Measurements from ENCODE around the gene LAMTOR2.

LAMTOR2 gene

DNA sequence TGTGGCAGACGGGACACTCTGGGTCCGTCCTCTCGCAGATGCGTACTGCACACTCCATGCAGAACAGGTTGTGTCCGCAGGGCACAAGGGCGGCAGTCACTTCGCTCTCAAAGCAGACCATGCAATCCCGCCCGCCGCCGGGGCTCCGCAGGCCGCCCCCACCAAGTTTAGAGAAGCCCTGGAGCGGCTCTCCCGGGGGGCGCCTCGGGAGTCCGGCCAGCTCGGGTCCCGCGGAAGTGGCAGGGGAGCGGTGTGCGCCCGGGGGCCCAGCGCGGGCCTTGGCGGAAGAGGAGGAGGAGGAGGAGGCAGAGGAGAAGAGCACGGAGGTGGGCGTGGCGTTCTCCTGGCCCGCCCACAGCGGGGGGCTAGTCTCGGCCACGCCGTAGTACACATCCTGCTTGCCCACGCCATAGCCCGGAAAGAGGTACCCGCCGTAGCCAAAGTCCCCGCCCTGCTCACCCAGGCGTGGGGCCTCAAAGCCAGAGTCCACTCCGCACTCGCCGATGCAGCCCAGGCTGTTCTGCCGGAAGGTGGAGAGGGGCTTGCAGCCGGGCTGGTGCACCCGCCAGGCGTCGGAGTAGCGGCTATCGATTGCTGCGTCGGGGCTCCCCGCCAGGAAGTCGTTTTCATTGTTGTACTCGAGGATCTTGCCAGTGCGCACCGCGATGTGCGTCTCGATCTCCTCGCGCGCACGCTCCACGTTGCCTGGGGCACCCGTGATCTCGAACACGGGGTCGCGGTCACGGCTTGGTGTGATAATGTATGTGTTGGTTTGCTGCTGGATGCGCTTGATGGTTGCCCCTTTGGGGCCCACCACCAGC, 22.2 kb downstream of the LAMTOR2 start:
- peaks cover 20% of the 10 kb centered on the region for H3K4me1 ChIP-seq (ENCODE audit: control insufficient read depth, insufficient read depth, low read length)
- peaks cover 0 to 2% of the 10 kb centered on the region in 2 donors for H3K27me3 ChIP-seq (ENCODE audit: control insufficient read depth in 1 of 2, insufficient read depth in 2 of 2, low read length in 2 of 2)
- H3K4me3 ChIP-seq (ENCODE audit: low read length in 2 of 2) = peak overlapping the region; percentile 68 to 75
- H3K36me3 ChIP-seq (ENCODE audit: control insufficient read depth in 2 of 2, insufficient read depth in 2 of 2, low read length in 2 of 2) = no peaks in the 10 kb centered on the region
- no peaks in the 10 kb centered on the region for H3K9me3 ChIP-seq (ENCODE audit: control insufficient read depth in 2 of 2, low read length in 2 of 2)
- peak overlapping the region; percentile 41 for H3K27ac ChIP-seq (ENCODE audit: low read length)
- peak overlapping the region; percentile 36 to 39 for H3K9ac ChIP-seq (ENCODE audit: low read length in 2 of 2)

DNA sequence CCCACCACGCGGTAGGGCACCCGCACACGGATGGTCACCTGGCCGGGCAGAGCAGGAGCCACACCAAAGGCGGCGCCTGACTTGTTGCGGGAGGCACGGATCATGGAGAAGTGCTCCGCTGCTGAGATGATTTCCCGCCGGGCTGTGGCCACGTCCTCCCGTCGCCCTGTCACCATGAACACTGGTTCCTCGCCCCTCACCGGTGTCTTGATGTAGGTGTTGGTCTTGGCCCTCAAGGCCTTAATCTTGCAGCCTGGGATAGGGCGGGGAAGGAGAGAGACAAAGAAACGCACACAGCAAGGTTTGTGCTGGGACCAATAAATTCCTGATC, 22.8 kb downstream of the LAMTOR2 start:
- H3K27ac ChIP-seq (ENCODE audit: low read length) = no peak overlapping the region
- H3K4me3 ChIP-seq (ENCODE audit: low read length in 2 of 2) = peak overlapping the region; percentile 68 to 75
- peaks cover 20% of the 10 kb centered on the region for H3K4me1 ChIP-seq (ENCODE audit: control insufficient read depth, insufficient read depth, low read length)
- no peaks in the 10 kb centered on the region for H3K9me3 ChIP-seq (ENCODE audit: control insufficient read depth in 2 of 2, low read length in 2 of 2)
- no peaks in the 10 kb centered on the region for H3K36me3 ChIP-seq (ENCODE audit: control insufficient read depth in 2 of 2, insufficient read depth in 2 of 2, low read length in 2 of 2)
- H3K27me3 ChIP-seq (ENCODE audit: control insufficient read depth in 1 of 2, insufficient read depth in 2 of 2, low read length in 2 of 2) = peaks cover 0 to under 1% of the 10 kb centered on the region in 2 donors
- peak overlapping the region in 1 of 2 donors; percentile 39 for H3K9ac ChIP-seq (ENCODE audit: low read length in 2 of 2)

DNA sequence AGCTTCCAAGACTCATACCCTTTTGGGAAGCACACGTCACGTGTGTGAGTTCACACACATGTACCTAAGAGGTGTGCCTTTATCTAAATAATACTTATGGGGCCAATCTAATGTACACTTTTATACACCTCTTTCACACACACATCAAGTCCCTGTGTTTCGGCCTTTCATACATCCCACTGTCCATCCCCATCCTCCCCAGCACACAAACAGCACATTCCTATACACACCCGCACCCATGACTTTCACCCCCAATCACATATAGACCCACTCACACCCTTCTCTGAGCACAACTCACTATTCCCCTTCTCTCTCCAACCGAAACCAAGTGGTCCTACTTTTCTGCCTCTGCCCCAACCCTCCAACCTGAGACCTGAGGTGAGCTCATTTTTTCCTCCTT, 24.1 kb downstream of the LAMTOR2 start:
- Histone ChIP-seq H3K4me3 (ENCODE audit: low read length in 2 of 2) (no peak overlapping the region), H3K27ac (ENCODE audit: low read length) (no peak overlapping the region)

DNA sequence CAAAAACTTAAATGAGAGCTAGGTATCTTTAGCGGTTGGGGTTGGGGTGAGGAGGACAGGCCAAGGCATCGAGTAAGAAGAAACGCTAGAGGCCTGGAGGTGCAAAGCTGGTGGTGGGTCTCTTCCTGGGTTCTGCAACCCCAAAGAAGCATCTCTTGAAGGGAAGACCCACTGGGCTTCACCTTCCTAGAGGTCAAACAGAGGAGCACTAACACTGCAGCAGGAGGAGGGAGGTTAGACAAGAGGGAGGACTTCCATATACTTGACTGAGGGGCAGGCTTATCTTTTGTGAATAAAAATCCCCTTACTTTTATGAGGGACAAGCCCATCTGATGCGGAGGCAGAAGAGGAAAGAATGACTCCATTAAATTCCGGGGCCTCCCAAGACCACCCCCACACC, 25.2 kb downstream of the LAMTOR2 start:
- Histone ChIP-seq H3K9ac (ENCODE audit: low read length in 2 of 2) (no peak overlapping the region), H3K27me3 (ENCODE audit: control insufficient read depth in 1 of 2, insufficient read depth in 2 of 2, low read length in 2 of 2) (no peaks in the 10 kb centered on the region), H3K36me3 (ENCODE audit: control insufficient read depth in 2 of 2, insufficient read depth in 2 of 2, low read length in 2 of 2) (no peaks in the 10 kb centered on the region), H3K27ac (ENCODE audit: low read length) (no peak overlapping the region), H3K4me1 (ENCODE audit: control insufficient read depth, insufficient read depth, low read length) (peaks cover 29% of the 10 kb centered on the region), H3K4me3 (ENCODE audit: low read length in 2 of 2) (no peak overlapping the region), H3K9me3 (ENCODE audit: control insufficient read depth in 2 of 2, low read length in 2 of 2) (no peaks in the 10 kb centered on the region)

More for the DNA sequence above, 24.1 kb downstream of the LAMTOR2 start:
- Histone ChIP-seq H3K9me3 (ENCODE audit: control insufficient read depth in 2 of 2, low read length in 2 of 2) (no peaks in the 10 kb centered on the region), H3K27me3 (ENCODE audit: control insufficient read depth in 1 of 2, insufficient read depth in 2 of 2, low read length in 2 of 2) (no peaks in the 10 kb centered on the region), H3K36me3 (ENCODE audit: control insufficient read depth in 2 of 2, insufficient read depth in 2 of 2, low read length in 2 of 2) (no peaks in the 10 kb centered on the region), H3K9ac (ENCODE audit: low read length in 2 of 2) (no peak overlapping the region), H3K4me1 (ENCODE audit: control insufficient read depth, insufficient read depth, low read length) (peaks cover 26% of the 10 kb centered on the region)

GRCh38 chr1:156080241-156080862, 25.8 kb downstream of the LAMTOR2 start:
- Histone ChIP-seq H3K9me3 (ENCODE audit: control insufficient read depth in 2 of 2, low read length in 2 of 2) (no peaks in the 10 kb centered on the region), H3K9ac (ENCODE audit: low read length in 2 of 2) (no peak overlapping the region), H3K4me3 (ENCODE audit: low read length in 2 of 2) (no peak overlapping the region), H3K36me3 (ENCODE audit: control insufficient read depth in 2 of 2, insufficient read depth in 2 of 2, low read length in 2 of 2) (no peaks in the 10 kb centered on the region), H3K4me1 (ENCODE audit: control insufficient read depth, insufficient read depth, low read length) (peaks cover 29% of the 10 kb centered on the region), H3K27me3 (ENCODE audit: control insufficient read depth in 1 of 2, insufficient read depth in 2 of 2, low read length in 2 of 2) (no peaks in the 10 kb centered on the region), H3K27ac (ENCODE audit: low read length) (no peak overlapping the region)

GRCh38 chr1:156080863-156081179, 26.2 kb downstream of the LAMTOR2 start:
- Histone ChIP-seq H3K27ac (ENCODE audit: low read length) (no peak overlapping the region), H3K4me1 (ENCODE audit: control insufficient read depth, insufficient read depth, low read length) (peaks cover 27% of the 10 kb centered on the region), H3K4me3 (ENCODE audit: low read length in 2 of 2) (no peak overlapping the region), H3K36me3 (ENCODE audit: control insufficient read depth in 2 of 2, insufficient read depth in 2 of 2, low read length in 2 of 2) (no peaks in the 10 kb centered on the region), H3K9me3 (ENCODE audit: control insufficient read depth in 2 of 2, low read length in 2 of 2) (no peaks in the 10 kb centered on the region), H3K9ac (ENCODE audit: low read length in 2 of 2) (no peak overlapping the region), H3K27me3 (ENCODE audit: control insufficient read depth in 1 of 2, insufficient read depth in 2 of 2, low read length in 2 of 2) (no peaks in the 10 kb centered on the region)

DNA sequence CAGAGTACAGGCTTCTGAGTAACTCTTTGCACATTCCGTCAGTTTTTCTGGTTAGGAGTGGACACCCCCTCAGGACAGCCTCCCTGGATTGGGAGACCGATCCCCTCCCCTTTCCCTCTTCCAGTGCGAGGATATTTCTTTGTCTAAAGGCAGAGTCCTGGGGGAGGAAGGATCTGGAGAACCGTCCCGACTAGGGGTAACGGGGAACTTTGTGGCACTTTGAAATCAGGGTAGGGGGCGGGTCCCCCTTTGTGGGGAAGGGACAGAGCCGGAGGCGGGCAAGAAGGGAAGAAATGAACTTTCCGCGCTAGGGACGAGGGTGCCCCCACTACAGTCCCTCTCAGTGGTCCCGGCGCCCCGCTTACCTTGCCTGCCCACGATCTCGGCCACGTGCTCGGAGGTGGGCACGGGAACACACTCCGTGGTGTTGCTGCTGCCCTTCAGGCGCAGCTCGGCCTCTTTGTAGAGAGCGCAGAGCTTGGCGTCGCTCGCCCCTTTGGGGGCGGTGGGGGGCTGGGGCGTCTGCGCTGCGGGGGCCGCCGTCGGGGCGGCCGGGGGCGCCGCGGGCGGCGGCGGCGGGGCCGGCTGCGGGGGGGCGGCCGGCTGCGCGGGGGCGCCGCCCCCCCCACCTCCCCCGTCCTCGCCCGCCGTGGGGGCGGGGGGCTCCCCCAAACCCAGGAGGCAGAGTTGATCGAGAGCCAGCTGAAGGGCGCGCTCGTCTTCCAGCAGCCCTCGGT, 26.8 kb downstream of the LAMTOR2 start:
- Histone ChIP-seq H3K27me3 (ENCODE audit: control insufficient read depth in 1 of 2, insufficient read depth in 2 of 2, low read length in 2 of 2) (no peaks in the 10 kb centered on the region), H3K4me1 (ENCODE audit: control insufficient read depth, insufficient read depth, low read length) (peaks cover 25% of the 10 kb centered on the region), H3K9ac (ENCODE audit: low read length in 2 of 2) (no peak overlapping the region)

DNA sequence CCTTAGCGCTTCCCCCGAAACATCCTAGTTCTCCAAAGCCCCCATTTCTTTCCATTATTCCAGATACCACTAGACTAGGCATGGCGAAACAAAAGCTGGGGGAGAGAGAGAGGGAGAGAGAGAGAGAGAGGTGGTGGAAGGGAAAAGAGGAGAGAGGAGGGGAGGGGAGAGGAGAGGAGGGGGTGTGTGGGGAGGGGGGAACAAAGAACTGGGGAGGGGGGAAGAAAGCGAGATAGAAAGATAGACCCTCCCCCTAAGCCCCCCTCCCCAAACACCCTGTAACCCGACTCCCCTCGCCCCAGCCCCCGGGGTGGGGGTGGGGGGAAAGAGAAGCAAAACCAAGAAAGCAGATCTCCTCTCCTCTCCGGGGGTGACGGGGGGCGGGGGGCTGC, 27.3 kb downstream of the LAMTOR2 start:
- Histone ChIP-seq H3K4me3 (ENCODE audit: low read length in 2 of 2) (peak overlapping the region; percentile 85 to 90), H3K27me3 (ENCODE audit: control insufficient read depth in 1 of 2, insufficient read depth in 2 of 2, low read length in 2 of 2) (no peaks in the 10 kb centered on the region), H3K9me3 (ENCODE audit: control insufficient read depth in 2 of 2, low read length in 2 of 2) (no peaks in the 10 kb centered on the region), H3K36me3 (ENCODE audit: control insufficient read depth in 2 of 2, insufficient read depth in 2 of 2, low read length in 2 of 2) (no peaks in the 10 kb centered on the region), H3K4me1 (ENCODE audit: control insufficient read depth, insufficient read depth, low read length) (peaks cover 25% of the 10 kb centered on the region), H3K9ac (ENCODE audit: low read length in 2 of 2) (no peak overlapping the region), H3K27ac (ENCODE audit: low read length) (no peak overlapping the region)

More for the DNA sequence above, 26.8 kb downstream of the LAMTOR2 start:
- H3K27ac ChIP-seq (ENCODE audit: low read length) = no peak overlapping the region
- H3K36me3 ChIP-seq (ENCODE audit: control insufficient read depth in 2 of 2, insufficient read depth in 2 of 2, low read length in 2 of 2) = no peaks in the 10 kb centered on the region
- peak overlapping the region; percentile 85 to 90 for H3K4me3 ChIP-seq (ENCODE audit: low read length in 2 of 2)
- H3K9me3 ChIP-seq (ENCODE audit: control insufficient read depth in 2 of 2, low read length in 2 of 2) = no peaks in the 10 kb centered on the region

DNA sequence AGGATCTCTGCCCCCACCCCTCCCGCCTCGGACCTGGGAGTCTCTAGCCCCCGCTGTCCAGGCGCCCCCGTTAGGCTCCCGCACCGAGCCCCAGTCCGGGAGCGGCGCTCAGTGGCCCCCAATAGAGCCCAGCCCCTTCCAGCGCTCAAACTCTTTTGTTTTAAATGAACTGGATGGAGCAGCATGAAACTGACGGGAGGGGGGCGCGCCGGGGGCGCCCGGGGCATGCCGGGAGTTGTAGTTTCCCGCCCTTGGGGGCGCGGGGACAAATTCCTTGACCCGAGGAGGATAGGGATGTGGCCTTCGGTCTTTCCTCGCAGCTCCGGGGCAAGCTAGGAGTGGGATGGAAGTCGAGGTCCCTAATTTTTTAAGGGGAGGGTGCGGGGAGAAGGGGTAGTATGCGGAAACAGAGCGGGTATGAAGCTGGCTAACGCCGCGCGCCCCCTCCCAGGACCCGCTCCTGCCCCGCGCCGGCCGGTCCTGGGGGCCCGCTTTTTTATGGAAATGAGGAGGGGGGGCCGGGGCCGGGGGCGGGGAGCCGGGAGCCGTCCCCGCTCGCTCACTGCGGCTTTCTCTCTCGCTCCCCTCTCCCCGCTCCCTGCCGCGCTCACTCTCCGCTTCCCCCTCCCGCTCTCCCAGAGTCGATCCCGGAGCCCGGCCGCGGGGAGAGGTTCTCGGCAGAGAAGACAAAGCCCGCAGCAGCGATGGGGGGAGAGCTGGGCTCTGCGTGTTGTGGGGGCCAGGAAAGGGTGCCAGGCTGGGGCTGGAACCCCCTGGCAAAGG, 27.9 kb downstream of the LAMTOR2 start, which contains the start of gene MEX3A:
Gene MEX3A, minus strand, starts transcription at position 157 of the 783 bp plus-strand sequence. CDS start 467 bp downstream, outside the sequence.
- Histone ChIP-seq H3K9me3 (ENCODE audit: control insufficient read depth in 2 of 2, low read length in 2 of 2) (no peaks in the 10 kb centered on the region), H3K4me1 (ENCODE audit: control insufficient read depth, insufficient read depth, low read length) (peaks cover 21% of the 10 kb centered on the region), H3K36me3 (ENCODE audit: control insufficient read depth in 2 of 2, insufficient read depth in 2 of 2, low read length in 2 of 2) (no peaks in the 10 kb centered on the region), H3K9ac (ENCODE audit: low read length in 2 of 2) (peak within 1 kb of the TSS; percentile 55 to 66), H3K4me3 (ENCODE audit: low read length in 2 of 2) (peak within 1 kb of the TSS; percentile 85 to 90), H3K27me3 (ENCODE audit: control insufficient read depth in 1 of 2, insufficient read depth in 2 of 2, low read length in 2 of 2) (no peaks in the 10 kb centered on the region), H3K27ac (ENCODE audit: low read length) (no peak within 1 kb of the TSS)
